AG09319 (cell line): Measurements from ENCODE around the gene HES4.
"Not testable (repeated sequence)": the region's sequence is repeated elsewhere in the genome, so short reads cannot be mapped to it uniquely, and the experiment has no call there.

Experiments used
- DNase-seq: peaks from one replicate; pipeline ENCODE4 v3.0.0-alpha.2; 2010; ENCODE audit warnings: low read depth; ENCODE audit errors: extremely low read depth
- CTCF ChIP-seq: IDR thresholded peaks from 2 replicates; pipeline ENCODE4 v1.5.1; 2011; ENCODE audit warnings: low read depth, mild to moderate bottlenecking, inconsistent platforms, low read length, moderate library complexity

The HES4 gene

GRCh38 chr1:991895-992294 is 8.0 kb downstream of the HES4 start:
- no peak for DNase-seq
- TF ChIP-seq CTCF, result no peak

DNA sequence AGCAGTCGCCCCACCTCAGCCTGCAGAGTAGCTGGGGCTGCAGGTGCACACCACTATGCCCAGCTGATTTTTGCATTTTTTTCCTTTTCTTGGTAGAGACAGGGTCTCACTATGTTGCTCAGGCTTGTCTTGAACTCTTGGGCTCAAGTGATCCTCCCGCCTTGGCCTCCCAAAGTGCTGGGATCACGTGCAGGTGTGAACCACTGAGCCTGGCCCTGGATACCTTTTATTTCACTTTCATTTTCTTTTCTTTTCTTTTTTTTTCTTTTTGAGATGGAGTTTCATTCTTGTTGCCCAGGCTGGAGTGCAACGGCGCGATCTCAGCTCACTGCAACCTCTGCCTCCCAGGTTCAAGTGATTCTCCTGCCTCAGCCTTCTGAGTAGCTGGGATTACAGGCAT is 8.6 kb downstream of the HES4 start:
- not testable (repeated sequence) for DNase-seq

DNA sequence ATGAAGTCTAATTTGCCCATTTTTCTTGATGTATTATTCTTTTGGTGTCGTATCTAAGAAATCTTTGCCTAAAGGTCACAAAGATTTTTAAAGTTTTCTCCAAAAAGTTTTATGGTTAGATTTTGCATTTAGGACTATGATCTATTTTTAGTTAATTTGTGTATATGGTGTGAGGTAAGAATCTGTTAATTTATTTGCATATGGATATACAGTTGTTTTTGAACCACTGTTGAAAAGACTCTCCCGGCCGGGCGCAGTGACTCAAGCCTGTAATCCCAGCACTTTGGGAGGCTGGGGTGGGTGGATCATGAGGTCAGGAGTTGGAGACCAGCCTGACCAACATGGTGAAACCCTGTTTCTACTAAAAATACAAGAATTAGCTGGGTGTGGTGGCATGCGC is 11.8 kb downstream of the HES4 start:
- not testable (repeated sequence) for DNase-seq

- TF ChIP-seq CTCF, result no peak
- DNase-seq, result no peak
These were observed 14.8 kb downstream of the HES4 start for GRCh38 chr1:985126-985525.

- TF ChIP-seq CTCF, result no peak
- no peak for DNase-seq
These were observed 15.5 kb downstream of the HES4 start for GRCh38 chr1:984476-984814.

- peak; percentile 74 for TF ChIP-seq CTCF
- no peak for DNase-seq
These were observed 16.0 kb downstream of the HES4 start for GRCh38 chr1:983798-984475.

- TF ChIP-seq CTCF, result no peak
- DNase-seq, result no peak
These were observed 17.0 kb downstream of the HES4 start for GRCh38 chr1:982765-983436.

GRCh38 chr1:981955-982558 is 17.8 kb downstream of the HES4 start, which contains the start of gene PERM1:
TSS of gene PERM1 (minus strand) at chr1:982093. CDS start at chr1:981029, 1,064 bp downstream.
- no peak for TF ChIP-seq CTCF
- DNase-seq, result no peak
